Aorta (tissue), 5 donors: ENCODE results near the gene CAP2. TPM values are rescaled to one million over a fixed set of nuclear protein-coding genes. Genes with fewer than 3 reads are reported as not detected.
"Not testable (repeated sequence)": the region's sequence is repeated elsewhere in the genome, so short reads cannot be mapped to it uniquely, and the experiment has no call there.

Experiments used
- ATAC-seq: fragments of 200-7000 bp; cut with Tn5 transposase; one replicate; pipeline ENCODE4 v1.9.1; 2022; ENCODE audit warnings: moderate library complexity; ENCODE audit not compliant: low FRiP score
- DNase-seq, 2 donors: peaks; one replicate each; pipeline ENCODE4 v3.0.0-alpha.2; 2020
- H3K27ac ChIP-seq, 2 donors: one replicate each; pipeline ENCODE4 v1.5.1; 2013; ENCODE audit warnings: low read length in 2 of 2, mild to moderate bottlenecking in 2 of 2, moderate library complexity in 2 of 2, control low read depth in 1 of 2, inconsistent platforms in 1 of 2, low read depth in 1 of 2
- H3K27me3 ChIP-seq, 2 donors: one replicate each; pipeline ENCODE4 v1.6.1; 2013; ENCODE audit warnings: control low read depth in 1 of 2, low read length in 1 of 2, mild to moderate bottlenecking in 1 of 2, moderate library complexity in 1 of 2; ENCODE audit not compliant: insufficient read depth in 2 of 2, control insufficient read depth in 1 of 2
- H3K36me3 ChIP-seq, 2 donors: one replicate each; pipeline ENCODE4 v1.6.1; 2013; ENCODE audit warnings: control low read depth in 1 of 2, low read length in 1 of 2, mild to moderate bottlenecking in 1 of 2; ENCODE audit not compliant: insufficient read depth in 2 of 2, control insufficient read depth in 1 of 2
- H3K4me1 ChIP-seq, 2 donors: one replicate each; pipeline ENCODE4 v1.6.1; 2013; ENCODE audit warnings: low read length in 2 of 2, control low read depth in 1 of 2, mild to moderate bottlenecking in 1 of 2, moderate library complexity in 1 of 2; ENCODE audit not compliant: insufficient read depth in 2 of 2, control insufficient read depth in 1 of 2
- H3K4me3 ChIP-seq, 2 donors: one replicate each; pipeline ENCODE4 v1.5.1; 2013; ENCODE audit warnings: low read length in 2 of 2, control low read depth in 1 of 2, mild to moderate bottlenecking in 1 of 2
- H3K9me3 ChIP-seq: one replicate; pipeline ENCODE4 v1.6.1; 2013; ENCODE audit warnings: mild to moderate bottlenecking, low read length; ENCODE audit not compliant: control insufficient read depth
- WGBS, 2 donors: extraction: QIAGEN DNeasy Blood & Tissue Kit; methylation state at CpG; one replicate each; pipeline ENCODE4 v1.1.7; 2013; 5-methylcytosine and 5-hydroxymethylcytosine counted together
- intact Hi-C, 2 donors: fragments of 100-400 bp; cut with DNase I; formaldehyde crosslinking; loops; one replicate each; pipeline versions ENCODE4 v1.14.2 to v1.15.0; 2022
- polyA plus RNA-seq, 2 donors: library from polyadenylated mRNA; stranded (reverse); fragments of 200-250 nt; gene quantifications; one replicate each; pipeline ENCODE4 v1.2.3, GENCODE V29; 2013
- total RNA-seq, 2 donors: library from RNA; stranded (reverse); fragmentation: NEBNext Ultra II Directional; extraction: Animal tissue kit (Norgen Biotek cat#: 25700); gene quantifications; one replicate each; pipeline ENCODE4 v1.2.1, GENCODE V29; 2021
- donor health status: healthy with polysubstance abuse.
- donor health status: Bipolar disorder and iron deficiency.
- donor health status: DM: no; HTN: no; CAD: no.
- donor health status: DM: no; HTN: no; CAD: no.
- donor health status: DM: yes; HTN: yes; CAD: no.

The CAP2 gene
- total and polyA plus RNA-seq, 4 donors: 21.2 to 28.4 (median 24.0) TPM

DNA sequence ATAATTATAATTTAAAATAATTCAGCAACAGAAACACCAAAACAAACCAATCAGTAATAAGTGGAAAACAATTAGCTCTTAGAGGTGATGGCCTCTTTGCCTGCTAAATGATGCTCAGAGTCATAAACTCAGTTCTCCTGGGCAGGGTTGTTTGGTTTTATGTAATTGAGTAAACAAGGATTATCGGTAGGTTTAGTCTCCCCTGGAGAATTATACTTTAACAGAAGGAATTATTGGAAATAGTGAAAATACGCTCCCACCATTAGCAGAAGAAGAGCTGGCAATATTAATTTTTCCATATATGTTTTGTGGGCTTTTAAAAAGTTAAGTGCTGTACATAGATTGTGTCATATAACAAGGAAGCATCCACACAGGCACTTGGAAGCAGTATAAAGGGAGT is 27.0 kb downstream of the CAP2 start:
- Histone ChIP-seq H3K9me3 (no peaks in the 10 kb centered on the region), H3K27ac (no peak overlapping the region), H3K4me1 (peaks cover 6% of the 10 kb centered on the region in 2 donors), H3K4me3 (no peak overlapping the region), H3K36me3 (peaks cover 0 to 3% of the 10 kb centered on the region in 2 donors), H3K27me3 (no peaks in the 10 kb centered on the region)
- WGBS, 2 donors: 88 to 90% methylated on average over 2 of the region's 2 CpGs
- DNase-seq: no peak
- no peak for ATAC-seq
- intact Hi-C loops: no loop called here

- Histone ChIP-seq H3K27ac (no peak overlapping the region), H3K36me3 (peaks cover 0 to 3% of the 10 kb centered on the region in 2 donors), H3K9me3 (no peaks in the 10 kb centered on the region), H3K27me3 (no peaks in the 10 kb centered on the region), H3K4me3 (no peak overlapping the region), H3K4me1 (peaks cover 2 to 3% of the 10 kb centered on the region in 2 donors)
- intact Hi-C loops: no loop called here
- DNase-seq (no peak), ATAC-seq (no peak)
- WGBS, 2 donors: 90 to 91% methylated on average over 7 of the region's 7 CpGs
These were observed 28.0 kb downstream of the CAP2 start for GRCh38 chr6:17421406-17421805.

- ATAC-seq (no peak), DNase-seq (no peak)
- intact Hi-C loops: no loop called here
- H3K4me1 ChIP-seq: peaks cover 2 to 3% of the 10 kb centered on the region in 2 donors
- no peaks in the 10 kb centered on the region for H3K9me3 ChIP-seq
- H3K27ac ChIP-seq: no peak overlapping the region
- H3K36me3 ChIP-seq: peaks cover 3 to 4% of the 10 kb centered on the region in 2 donors
- no peaks in the 10 kb centered on the region for H3K27me3 ChIP-seq
- WGBS, 2 donors: 11 to 15% methylated on average over 4 of the region's 4 CpGs
- H3K4me3 ChIP-seq: no peak overlapping the region
These were observed 29.6 kb downstream of the CAP2 start for GRCh38 chr6:17423026-17423425.

- ATAC-seq (no peak), DNase-seq (no peak)
- WGBS, 2 donors: 95 to 97% methylated on average over 6 of the region's 6 CpGs
- no peak overlapping the region for H3K27ac ChIP-seq
- no peaks in the 10 kb centered on the region for H3K9me3 ChIP-seq
- intact Hi-C loops: no loop called here
- H3K36me3 ChIP-seq: peaks cover 3 to 4% of the 10 kb centered on the region in 2 donors
- H3K27me3 ChIP-seq: no peaks in the 10 kb centered on the region
- no peak overlapping the region for H3K4me3 ChIP-seq
- no peaks in the 10 kb centered on the region for H3K4me1 ChIP-seq
These were observed 33.7 kb downstream of the CAP2 start for GRCh38 chr6:17427062-17427461.

DNA sequence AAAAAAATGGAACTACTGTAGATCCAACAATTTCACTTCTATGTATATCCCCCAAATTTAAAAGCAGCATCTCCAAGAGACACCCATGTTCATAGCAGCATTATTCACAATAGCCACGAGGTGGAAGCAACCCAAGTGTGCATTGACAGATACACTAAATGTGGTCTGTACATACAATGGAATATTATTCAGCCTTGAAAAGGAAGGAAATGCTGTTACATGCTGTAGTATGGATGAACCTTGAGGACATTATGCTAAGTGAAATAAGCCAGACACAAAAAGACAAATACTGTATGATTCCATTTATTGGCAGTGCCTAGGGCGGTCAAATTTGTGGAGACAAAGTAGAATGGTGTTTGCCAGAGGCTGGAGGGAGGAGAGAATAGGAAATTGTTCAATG is 34.2 kb downstream of the CAP2 start:
- ATAC-seq (no peak), DNase-seq (no peak)
- Histone ChIP-seq H3K9me3 (no peaks in the 10 kb centered on the region), H3K4me3 (no peak overlapping the region), H3K36me3 (peaks cover 3 to 4% of the 10 kb centered on the region in 2 donors), H3K4me1 (no peaks in the 10 kb centered on the region), H3K27me3 (no peaks in the 10 kb centered on the region), H3K27ac (no peak overlapping the region)
- intact Hi-C loops: no loop called here
- 92 to 98% methylated on average over 2 of the region's 2 CpGs for WGBS, 2 donors

GRCh38 chr6:17428595-17429120 is 35.3 kb downstream of the CAP2 start:
- WGBS, 2 donors: 66 to 75% methylated on average over 3 of the region's 5 CpGs
- DNase-seq, H3K9me3 ChIP-seq, H3K4me3 ChIP-seq, H3K4me1 ChIP-seq, intact Hi-C loops, H3K27me3 ChIP-seq, H3K27ac ChIP-seq, ATAC-seq, H3K36me3 ChIP-seq: not testable (repeated sequence)

DNA sequence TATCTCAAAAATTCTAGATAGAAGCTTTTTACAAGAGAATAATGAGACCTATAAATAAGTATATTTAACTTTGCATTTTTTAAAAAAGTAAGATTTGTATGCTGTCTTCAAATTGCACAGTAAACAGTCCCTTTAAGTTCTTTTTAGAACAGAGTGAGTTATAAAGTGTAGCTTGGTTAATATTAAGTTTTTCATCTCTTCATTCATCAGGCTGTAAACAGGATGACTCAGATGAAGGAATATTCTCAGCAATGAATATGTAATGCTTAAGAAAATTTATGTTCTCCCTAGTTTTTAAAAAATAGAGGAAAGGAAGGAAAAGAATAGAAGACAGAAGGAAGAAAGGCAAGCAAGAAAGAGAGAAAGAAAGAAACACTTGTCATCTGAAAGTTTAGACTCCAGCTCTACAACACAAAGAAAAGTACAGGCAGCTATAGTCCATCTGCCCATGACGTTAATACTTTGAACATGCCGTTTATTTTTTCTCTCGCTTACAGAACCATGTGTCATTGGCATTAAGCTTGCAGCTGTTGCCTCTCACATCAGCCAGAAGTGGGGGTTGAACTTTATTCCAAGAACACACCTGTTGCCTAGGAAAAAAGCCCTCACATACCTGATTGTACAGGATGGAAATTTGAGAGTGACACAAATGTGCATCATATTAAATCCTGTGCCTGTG is 36.1 kb downstream of the CAP2 start:
- intact Hi-C loops: no loop called here

DNA sequence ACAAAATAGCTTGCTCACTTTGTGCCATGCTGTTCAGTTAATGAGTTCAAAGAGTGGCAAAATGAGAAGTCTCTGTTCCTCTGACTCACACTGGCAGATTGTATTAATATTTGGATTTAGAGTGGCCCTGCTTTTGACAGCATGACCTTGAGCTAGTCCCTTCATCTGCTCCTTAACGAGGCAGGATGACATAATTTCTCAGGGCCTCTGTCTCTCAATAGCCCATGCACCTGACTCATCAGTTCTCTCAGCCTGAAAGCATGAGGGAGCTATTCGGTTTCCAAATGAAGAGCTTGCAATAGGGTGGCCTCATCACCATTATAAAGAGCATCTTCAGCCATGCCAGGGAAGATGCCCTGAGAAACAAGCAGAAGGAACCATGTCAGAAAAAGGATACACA is 38.2 kb downstream of the CAP2 start:
- Histone ChIP-seq H3K4me1 (no peaks in the 10 kb centered on the region), H3K36me3 (peaks cover 0 to 4% of the 10 kb centered on the region in 2 donors), H3K27me3 (no peaks in the 10 kb centered on the region), H3K27ac (no peak overlapping the region), H3K4me3 (no peak overlapping the region), H3K9me3 (no peaks in the 10 kb centered on the region)
- no peak for ATAC-seq
- intact Hi-C loops: no loop called here
- no peak for DNase-seq
- 70 to 75% methylated on average over 2 of the region's 2 CpGs for WGBS, 2 donors

More for the DNA sequence above, 36.1 kb downstream of the CAP2 start:
- H3K36me3 ChIP-seq: peaks cover under 1 to 4% of the 10 kb centered on the region in 2 donors
- no peaks in the 10 kb centered on the region for H3K9me3 ChIP-seq
- no peak for ATAC-seq
- no peaks in the 10 kb centered on the region for H3K4me1 ChIP-seq
- WGBS, 2 donors: 38 to 40% methylated on average over 3 of the region's 3 CpGs
- H3K27me3 ChIP-seq: no peaks in the 10 kb centered on the region
- no peak overlapping the region for H3K4me3 ChIP-seq
- no peak overlapping the region for H3K27ac ChIP-seq
- no peak for DNase-seq

DNA sequence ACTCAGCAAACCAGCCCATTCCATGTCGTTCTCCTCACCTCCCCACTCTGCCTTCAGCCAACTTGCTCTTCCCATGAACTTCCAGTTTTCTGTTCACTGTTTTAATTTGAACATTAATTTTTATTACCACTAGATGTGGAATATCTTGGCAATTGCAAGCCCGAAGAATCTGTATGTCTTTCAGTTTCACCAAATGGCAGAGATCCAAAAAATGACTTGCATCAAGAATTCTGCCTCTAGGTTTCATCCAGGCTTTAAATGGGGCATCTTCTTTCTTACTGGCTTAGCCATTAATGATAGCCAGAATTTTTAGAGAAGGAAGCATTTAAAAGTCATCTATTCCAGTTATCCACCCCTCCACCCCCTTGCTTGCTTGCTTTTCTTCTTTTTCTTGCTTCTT is 39.0 kb downstream of the CAP2 start:
- no peak overlapping the region for H3K4me3 ChIP-seq
- ATAC-seq: no peak

More for the DNA sequence above, 39.0 kb downstream of the CAP2 start:
- intact Hi-C loops: no loop called here
- no peak overlapping the region for H3K27ac ChIP-seq
- WGBS, 2 donors: 55 to 63% methylated on average over 2 of the region's 2 CpGs
- DNase-seq: no peak
- no peaks in the 10 kb centered on the region for H3K27me3 ChIP-seq
- no peaks in the 10 kb centered on the region for H3K4me1 ChIP-seq
- no peaks in the 10 kb centered on the region for H3K9me3 ChIP-seq
- H3K36me3 ChIP-seq: no peaks in the 10 kb centered on the region
